Adrenal gland (tissue), 12 donors: Measurements from ENCODE around the gene DNAJC6. TPM values are rescaled to one million over a fixed set of nuclear protein-coding genes. Genes with fewer than 3 reads are reported as not detected.

ENCODE experiments used
- DNase-seq, 7 donors: peaks; one replicate each; pipeline ENCODE4 v3.0.0-alpha.2; 2019 to 2020
- H3K27ac ChIP-seq, 5 donors: fragments of 200-600 bp; sonication (generic) in 4 of 5; 1 replicate in 3 of 5; 2 replicates in 2 of 5; pipeline versions ENCODE4 v1.5.1 to v1.8.0; 2016 to 2020; ENCODE audit warnings: mild to moderate bottlenecking in 1 of 5
- H3K27me3 ChIP-seq: fragments of 200-600 bp; 2 replicates; pipeline ENCODE4 v1.8.0; 2021
- H3K36me3 ChIP-seq, 2 donors: fragments of 200-600 bp; replicated peaks in 1 of 2; 1 replicate in 1 of 2; 2 replicates in 1 of 2; pipeline versions ENCODE4 v1.5.1 to v1.8.0; 2018 to 2022
- H3K4me1 ChIP-seq, 2 donors: fragments of 200-600 bp; replicated peaks in 1 of 2; 1 replicate in 1 of 2; 2 replicates in 1 of 2; pipeline versions ENCODE4 v1.5.1 to v1.8.0; 2018 to 2021
- H3K4me3 ChIP-seq, 4 donors: fragments of 200-600 bp; sonication (generic) in 3 of 4; one replicate each; pipeline ENCODE4 v1.5.1; 2016 to 2018
- H3K9me3 ChIP-seq, 3 donors: fragments of 200-600 bp; sonication (generic) in 1 of 3; replicated peaks in 1 of 3; 1 replicate in 2 of 3; 2 replicates in 1 of 3; pipeline versions ENCODE4 v1.5.1 to v1.8.0; 2016 to 2021
- CTCF ChIP-seq, 6 experiments: fragments of 450-650 bp in 4 of 6; fragments of 200-600 bp in 2 of 6; sonication (generic) in 1 of 6; IDR thresholded peaks; 1 replicate in 5 of 6; 2 replicates in 1 of 6; pipeline versions ENCODE4 v1.5.1 to v1.8.0; 2016 to 2021; ENCODE audit warnings: antibody characterized with exemption in 6 of 6, mild to moderate bottlenecking in 2 of 6, moderate library complexity in 1 of 6
- POLR2A ChIP-seq, 2 donors: fragments of 450-650 bp; IDR thresholded peaks; one replicate each; pipeline ENCODE4 v1.6.1; 2017; ENCODE audit warnings: antibody characterized with exemption in 2 of 2, mild to moderate bottlenecking in 2 of 2, moderate library complexity in 1 of 2
- WGBS, 4 donors: extraction: QIAGEN DNeasy Blood & Tissue Kit in 2 of 4; methylation state at CpG; one replicate each; pipeline versions ENCODE4 v1.1.5 to v1.1.7; 2013 to 2017; 5-methylcytosine and 5-hydroxymethylcytosine counted together
- intact Hi-C, 2 donors: fragments of 100-400 bp; cut with DNase I; formaldehyde crosslinking; loops; one replicate each; pipeline versions ENCODE4 v1.14.1 to v1.15.0; 2022 to 2023
- polyA plus RNA-seq, 3 donors: library from polyadenylated mRNA; stranded (reverse); fragments of 200-250 nt in 2 of 3; fragments of 350-450 nt in 1 of 3; fragmentation: Illumina TruSeq in 1 of 3; extraction: RNeasy Lipid Tissue Mini Kit (QIAGEN cat#74804) in 1 of 3; gene quantifications; one replicate each; pipeline ENCODE4 v1.2.3, GENCODE V29; 2013 to 2014
- total RNA-seq, 9 donors: library from RNA; depleted of rRNA in 4 of 9; stranded (reverse); fragments of >200 nt in 4 of 9; fragments of 120-200 nt in 1 of 9; fragmentation: NEBNext Ultra II Directional in 1 of 9; extraction: Animal tissue kit (Norgen Biotek cat#: 25700) in 1 of 9; gene quantifications; one replicate each; pipeline versions ENCODE4 v1.1.0 to v1.2.4, GENCODE V29; 2013 to 2023
- donor health status: healthy with polysubstance abuse.
- donor health status: Bipolar disorder and iron deficiency.
- donor health status: DM: yes; HTN: yes; CAD: no.
- donor health status: DM: no; HTN: no; CAD: no.
- donor health status: DM: no; HTN: no; CAD: no.
- donor health status: DM: yes; HTN: yes; CAD: no.

The DNAJC6 gene
- total and polyA plus RNA-seq, 12 donors: 1.5 to 39.8 (median 13.2) TPM

- no peaks in the 10 kb centered on the region for H3K36me3 ChIP-seq
- no peak overlapping the region for H3K27ac ChIP-seq
- intact Hi-C loops: no loop called here
- no peak overlapping the region for H3K4me3 ChIP-seq
- no peak for TF ChIP-seq POLR2A (IDR thresholded peaks at IDR 0.05)
- TF ChIP-seq CTCF (IDR thresholded peaks at IDR 0.05): no peak
- DNase-seq: no peak
- 92 to 100% (median 98%) methylated on average over 1 of the region's 1 CpG for WGBS, 4 donors
- H3K27me3 ChIP-seq: no peaks in the 10 kb centered on the region
- H3K9me3 ChIP-seq: no peaks in the 10 kb centered on the region
- H3K4me1 ChIP-seq: peaks cover 4 to 34% of the 10 kb centered on the region in 2 donors
These were observed 46.1 kb upstream of the DNAJC6 start for GRCh38 chr1:65263286-65263685.

GRCh38 chr1:65264197-65264929 lies 45.0 kb upstream of the DNAJC6 start:
- H3K27ac ChIP-seq: peak overlapping the region in 2 of 5 donors; percentile 46 to 70
- TF ChIP-seq POLR2A (IDR thresholded peaks at IDR 0.05) (peak; percentile 31 to 50), CTCF (IDR thresholded peaks at IDR 0.05) (peak in 1 of 6 experiments; percentile 9)
- DNase-seq: peak; percentile 41 to 79 (median 52)

GRCh38 chr1:65265296-65265650 lies 44.1 kb upstream of the DNAJC6 start:
- H3K27ac ChIP-seq: peak overlapping the region in 3 of 5 donors; percentile 41 to 70 (median 61)

More at GRCh38 chr1:65264197-65264929, 45.0 kb upstream of the DNAJC6 start:
- intact Hi-C loops: no loop called here
- no peaks in the 10 kb centered on the region for H3K9me3 ChIP-seq
- H3K4me1 ChIP-seq: peaks cover 4 to 34% of the 10 kb centered on the region in 2 donors
- 14 to 23% (median 15%) methylated on average over 15 of the region's 15 CpGs for WGBS, 4 donors
- no peaks in the 10 kb centered on the region for H3K27me3 ChIP-seq
- H3K4me3 ChIP-seq: peak overlapping the region in 1 of 4 donors; percentile 69
- no peaks in the 10 kb centered on the region for H3K36me3 ChIP-seq

More at GRCh38 chr1:65265296-65265650, 44.1 kb upstream of the DNAJC6 start:
- Histone ChIP-seq H3K4me3 (peak overlapping the region in 2 of 4 donors; percentile 18 to 69), H3K4me1 (peaks cover 4 to 30% of the 10 kb centered on the region in 2 donors), H3K9me3 (no peaks in the 10 kb centered on the region), H3K27me3 (no peaks in the 10 kb centered on the region), H3K36me3 (no peaks in the 10 kb centered on the region)
- 1 to 3% (median 3%) methylated on average over 7 of the region's 7 CpGs for WGBS, 4 donors
- intact Hi-C loops: no loop called here
- no peak for DNase-seq
- no peak for TF ChIP-seq CTCF (IDR thresholded peaks at IDR 0.05)
- no peak for TF ChIP-seq POLR2A (IDR thresholded peaks at IDR 0.05)
